T-helper 1 cell treated with Interleukin-12 subunit alpha and Interleukin-12 subunit beta and Interleukin-4 antibody, amounts not matched to agents 30 ng/mL and 1 ng/mL, for 36 hours (primary cell): ENCODE results near the gene NDUFS6. TPM values are rescaled to one million over a fixed set of nuclear protein-coding genes. Genes with fewer than 3 reads are reported as not detected.
"Not testable (repeated sequence)": the region's sequence is repeated elsewhere in the genome, so short reads cannot be mapped to it uniquely, and the experiment has no call there.

Experiments used
- intact Hi-C: fragments of 100-400 bp; cut with micrococcal nuclease; formaldehyde crosslinking; loops from one replicate; pipeline ENCODE4 v1.15.1; 2024
- total RNA-seq: library from RNA; stranded (reverse); gene quantifications from 2 replicates; pipeline ENCODE4 v1.2.3, GENCODE V29; 2022

The NDUFS6 gene
- total RNA-seq, 1 donor from 2014 or later = 26.8 TPM

DNA sequence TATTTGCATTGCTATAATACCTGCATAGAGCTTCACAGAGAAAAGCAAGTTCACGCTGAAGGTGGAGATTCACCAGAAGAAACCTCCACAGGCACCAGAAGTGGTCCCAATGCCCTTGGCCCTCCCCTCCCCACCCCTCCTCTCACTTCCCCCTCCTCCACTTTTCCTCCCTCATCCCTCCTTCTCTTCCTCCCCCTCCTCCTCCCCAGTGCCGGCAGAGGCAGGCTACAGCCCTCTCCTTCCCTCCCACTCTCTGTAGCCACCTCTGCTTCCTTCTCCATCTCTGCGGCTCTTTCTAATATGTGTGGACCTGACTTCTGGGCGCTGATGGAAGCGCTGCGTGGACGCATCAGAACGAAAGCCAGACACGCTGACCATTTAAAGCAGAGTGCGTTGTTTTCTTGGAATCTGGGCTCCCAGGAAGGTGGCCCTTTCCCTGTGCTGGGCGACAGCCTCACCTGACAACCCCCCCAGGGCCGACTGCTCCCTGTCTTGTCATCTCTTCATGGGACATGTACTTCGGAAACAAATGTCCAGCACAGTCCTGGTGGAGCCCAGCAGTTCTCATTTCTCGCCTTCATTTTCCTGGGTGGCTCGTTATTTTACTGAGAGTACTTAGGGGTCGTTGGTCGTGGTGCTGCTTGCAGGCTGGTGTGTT lies 29.5 kb downstream of the NDUFS6 start:
- intact Hi-C loops = no loop called here

DNA sequence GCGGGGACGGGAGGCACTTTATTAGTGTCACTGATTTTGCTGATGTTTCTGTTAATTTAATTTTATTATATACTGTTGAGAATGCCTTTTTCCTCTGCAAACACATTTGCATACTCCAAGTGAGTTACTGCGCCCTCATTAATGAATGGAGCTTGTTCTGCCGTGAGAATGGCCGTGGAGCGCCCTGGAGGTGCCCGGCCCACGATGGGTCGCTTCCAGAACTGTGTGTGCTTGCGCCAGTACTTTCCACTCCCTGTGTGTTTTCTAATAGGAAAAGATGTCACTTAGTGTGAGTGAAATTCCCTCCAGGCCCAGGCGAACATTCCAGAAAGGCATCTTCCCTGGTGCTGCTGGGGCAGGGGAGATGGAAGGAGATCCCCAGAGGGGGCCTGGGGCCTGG lies 30.1 kb downstream of the NDUFS6 start:
- intact Hi-C loops = no loop called here

DNA sequence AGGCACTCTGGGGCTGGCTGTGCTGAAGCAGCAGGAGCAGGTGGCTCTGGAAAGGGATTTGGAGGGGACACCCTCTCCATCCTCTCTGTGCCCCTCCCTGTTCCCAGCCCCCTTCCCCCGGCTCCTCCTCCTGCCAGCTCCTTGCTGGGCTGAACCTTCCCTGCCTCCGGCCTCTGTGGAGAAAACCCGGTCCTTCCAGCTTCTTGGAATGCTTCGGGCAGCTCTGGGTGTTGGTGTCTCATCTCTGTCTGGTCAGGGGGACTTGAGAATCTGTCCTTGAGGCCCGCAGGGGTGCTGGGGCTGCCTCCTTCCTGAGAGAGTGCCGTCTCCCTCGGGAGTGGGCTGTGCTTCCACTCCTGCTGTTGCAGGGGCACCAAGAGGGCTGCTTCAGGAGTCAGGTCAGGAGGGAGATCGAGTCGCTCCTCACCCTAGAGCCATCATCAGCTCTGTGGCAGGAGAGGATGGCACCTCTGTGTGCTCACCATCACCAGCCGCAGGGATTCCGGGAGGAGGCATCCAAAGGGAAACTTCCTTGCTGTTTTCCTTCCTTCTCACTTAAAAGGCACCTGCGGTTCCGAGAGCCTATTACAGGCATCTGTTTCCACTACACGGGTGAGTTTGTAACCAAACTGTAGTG lies 30.6 kb downstream of the NDUFS6 start:
- intact Hi-C loops = no loop called here

DNA sequence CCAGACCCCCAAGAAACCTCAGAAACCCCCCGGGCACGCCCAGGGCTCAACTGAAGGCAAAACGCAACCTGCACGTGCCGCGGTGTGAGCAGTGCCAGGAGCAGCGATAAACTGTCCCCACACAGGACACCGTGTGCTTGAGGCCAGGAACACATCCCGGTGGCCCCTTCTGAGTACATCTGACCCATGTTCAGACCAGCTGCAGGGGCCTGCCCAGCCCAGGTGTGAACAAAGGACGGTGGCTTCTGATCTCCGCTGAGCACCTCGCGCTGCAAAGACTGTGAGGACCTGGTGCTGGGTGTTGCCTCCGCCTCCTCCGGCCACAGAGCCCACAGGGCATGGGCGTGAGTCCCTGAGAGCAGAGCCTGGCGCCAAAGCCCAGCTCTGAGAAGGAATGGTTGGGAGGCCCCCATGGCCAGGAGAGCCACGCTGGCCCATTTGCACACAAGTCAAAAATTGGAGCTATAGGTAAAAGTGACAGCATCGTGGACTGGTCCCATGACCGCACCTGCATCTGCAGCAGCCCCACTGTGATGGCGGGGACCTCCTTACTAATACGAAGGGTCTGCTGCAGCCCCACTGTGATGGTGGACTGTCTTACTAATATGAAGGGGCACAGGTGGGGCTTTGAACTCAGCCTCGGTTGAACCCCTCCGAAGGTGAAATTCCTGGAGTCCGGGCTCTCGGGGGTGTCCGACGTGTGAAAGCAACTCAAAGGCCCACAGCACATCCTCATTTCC lies 31.5 kb downstream of the NDUFS6 start:
- intact Hi-C loops = no loop called here

DNA sequence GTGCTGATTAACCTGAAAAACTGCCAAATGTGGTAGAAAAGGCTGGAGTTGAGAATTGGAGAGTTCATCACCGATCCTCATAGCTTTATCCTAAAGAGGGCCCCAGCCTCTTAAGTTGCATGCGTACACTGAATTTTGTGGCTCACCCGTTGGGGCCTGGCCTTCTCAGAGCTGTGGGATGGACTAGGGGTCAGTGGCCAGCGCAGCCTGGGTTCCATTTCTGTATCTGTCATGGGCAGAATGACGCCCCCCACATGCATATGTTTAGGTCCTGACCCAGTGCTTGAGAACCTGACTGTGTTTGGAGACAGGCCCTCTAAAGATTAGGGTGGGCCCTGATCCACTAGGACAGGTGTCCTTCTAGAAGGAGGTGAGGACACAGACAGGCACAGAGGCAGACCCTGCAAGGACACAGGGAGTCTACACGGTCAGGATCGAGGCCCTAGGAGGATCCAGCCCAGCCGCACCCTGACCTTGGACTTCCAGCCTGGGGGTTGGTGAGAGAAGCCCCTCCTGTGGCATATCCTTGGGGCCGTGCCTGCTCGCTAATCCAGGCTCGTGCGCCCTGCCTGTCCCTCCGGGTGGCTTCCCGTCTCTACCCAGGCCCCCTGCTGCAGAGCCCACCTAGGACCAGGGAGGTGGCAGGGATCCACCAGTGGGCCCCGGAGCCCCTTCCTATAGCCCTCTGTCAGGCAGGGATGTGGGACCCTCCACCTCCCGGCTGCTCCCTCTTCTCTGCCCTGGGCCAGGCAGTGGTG lies 32.2 kb downstream of the NDUFS6 start:
- intact Hi-C loops = no loop called here

DNA sequence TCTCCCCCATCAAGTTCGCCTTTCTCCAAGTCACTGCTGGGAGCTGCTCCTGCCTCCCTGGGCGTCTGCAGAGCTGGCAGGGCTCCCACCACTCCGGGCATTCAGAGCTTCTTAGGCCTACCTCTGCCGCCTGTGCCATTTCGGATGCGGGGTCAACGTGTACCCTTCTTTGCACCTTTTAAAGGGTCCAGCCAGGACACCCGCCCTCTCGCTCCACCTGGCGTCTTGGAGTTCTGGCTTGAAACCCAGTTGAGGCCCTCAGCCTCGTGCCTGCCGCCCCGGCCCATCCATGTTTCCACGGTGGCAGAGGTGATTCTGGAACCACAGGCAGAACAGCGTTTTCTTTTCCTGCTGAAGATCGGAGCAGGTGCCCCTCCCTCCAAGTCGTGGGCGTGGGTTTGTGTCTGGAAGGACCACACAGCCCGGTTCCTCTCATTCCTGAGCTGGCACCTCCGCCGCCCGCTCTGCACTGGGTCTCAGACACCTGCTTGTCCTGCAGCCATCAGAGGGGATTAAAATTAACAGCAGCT lies 32.9 kb downstream of the NDUFS6 start:
- intact Hi-C loops = no loop called here

DNA sequence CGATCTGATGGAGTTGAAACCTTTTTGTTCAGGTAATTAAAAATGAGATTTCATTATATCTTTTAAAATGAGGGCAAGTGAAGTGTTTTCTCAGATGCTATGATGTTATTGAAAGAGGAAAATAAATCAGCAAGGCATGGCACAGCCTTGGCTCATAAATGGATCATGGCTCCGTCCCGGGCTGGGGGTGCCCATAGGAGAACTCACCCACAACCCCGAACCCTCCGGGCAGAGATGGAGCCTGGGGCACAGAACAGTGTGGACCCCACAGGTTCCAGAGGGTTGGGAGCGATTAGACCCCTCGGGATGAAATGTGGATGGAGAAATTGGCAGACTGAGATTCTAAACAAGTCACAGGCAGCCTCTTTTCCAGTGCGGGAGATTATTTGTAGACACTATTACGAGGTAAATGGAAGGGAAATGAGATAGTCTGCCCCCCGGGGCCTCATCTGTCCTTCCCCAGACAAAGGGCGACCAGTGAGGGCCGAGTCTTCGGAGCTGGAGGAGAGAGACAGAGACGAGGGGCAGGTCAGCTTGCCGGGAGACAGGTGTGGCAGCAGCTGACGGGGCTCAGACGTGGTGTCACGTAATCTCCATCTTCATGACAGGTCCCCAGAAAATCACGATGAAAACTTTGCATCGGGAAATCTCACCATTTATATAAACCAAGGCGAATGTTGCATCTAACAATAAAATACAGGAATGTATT lies 33.7 kb downstream of the NDUFS6 start:
- intact Hi-C loops = no loop called here

DNA sequence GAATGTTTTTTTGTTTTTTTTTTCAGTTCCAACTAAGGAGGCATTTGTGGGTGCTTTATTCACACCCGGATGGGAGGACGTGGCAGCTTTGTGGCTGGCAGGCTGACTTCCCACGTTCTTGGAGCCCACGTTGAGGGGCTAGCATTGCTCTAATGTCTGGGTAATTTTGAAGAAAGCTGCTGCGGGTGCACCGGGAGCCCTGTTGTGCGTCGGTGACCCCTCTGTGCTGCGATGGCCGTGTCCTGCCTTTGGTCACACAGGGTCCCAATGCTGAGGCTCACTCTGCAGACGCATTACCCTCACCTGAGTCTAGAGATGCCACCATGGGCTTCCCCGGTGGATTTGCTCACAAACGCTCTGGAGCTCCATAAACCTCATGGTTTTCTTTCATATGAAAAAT lies 34.2 kb downstream of the NDUFS6 start:
- intact Hi-C loops = no loop called here

DNA sequence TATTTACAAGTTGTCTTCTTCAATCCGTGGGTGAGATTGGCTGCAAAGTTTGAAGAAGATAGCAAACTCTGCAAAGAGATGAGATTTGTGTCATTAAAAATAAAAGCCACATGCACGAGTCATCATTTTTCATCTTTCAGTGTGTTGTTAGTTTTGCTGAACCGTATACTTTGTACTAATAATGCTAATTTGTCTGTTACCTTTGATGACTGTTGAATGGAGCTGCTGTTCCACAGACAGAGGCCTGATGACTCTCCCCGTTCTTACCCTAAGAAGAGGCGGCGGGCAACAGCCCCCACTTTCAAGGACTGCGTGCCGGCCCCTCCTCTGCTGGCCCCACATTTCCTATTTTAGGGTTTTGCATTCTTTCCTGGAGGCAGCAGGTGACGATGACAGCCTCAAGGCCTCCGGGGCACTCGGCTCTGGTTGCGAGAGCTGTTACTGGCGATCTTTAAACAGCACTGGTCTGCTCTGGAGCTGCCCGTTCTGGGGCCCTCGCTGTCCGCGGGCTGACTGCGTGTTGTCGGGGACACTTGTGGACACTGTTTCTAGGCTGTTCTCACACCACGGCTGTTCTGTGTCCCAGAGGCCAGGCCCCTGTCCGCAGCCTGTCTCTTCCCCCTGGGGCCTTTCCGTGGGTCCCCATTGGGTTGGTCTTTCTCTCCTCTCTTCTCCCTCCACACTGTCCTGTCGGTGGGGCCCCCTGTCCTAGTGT lies 35.1 kb downstream of the NDUFS6 start:
- intact Hi-C loops = no loop called here

DNA sequence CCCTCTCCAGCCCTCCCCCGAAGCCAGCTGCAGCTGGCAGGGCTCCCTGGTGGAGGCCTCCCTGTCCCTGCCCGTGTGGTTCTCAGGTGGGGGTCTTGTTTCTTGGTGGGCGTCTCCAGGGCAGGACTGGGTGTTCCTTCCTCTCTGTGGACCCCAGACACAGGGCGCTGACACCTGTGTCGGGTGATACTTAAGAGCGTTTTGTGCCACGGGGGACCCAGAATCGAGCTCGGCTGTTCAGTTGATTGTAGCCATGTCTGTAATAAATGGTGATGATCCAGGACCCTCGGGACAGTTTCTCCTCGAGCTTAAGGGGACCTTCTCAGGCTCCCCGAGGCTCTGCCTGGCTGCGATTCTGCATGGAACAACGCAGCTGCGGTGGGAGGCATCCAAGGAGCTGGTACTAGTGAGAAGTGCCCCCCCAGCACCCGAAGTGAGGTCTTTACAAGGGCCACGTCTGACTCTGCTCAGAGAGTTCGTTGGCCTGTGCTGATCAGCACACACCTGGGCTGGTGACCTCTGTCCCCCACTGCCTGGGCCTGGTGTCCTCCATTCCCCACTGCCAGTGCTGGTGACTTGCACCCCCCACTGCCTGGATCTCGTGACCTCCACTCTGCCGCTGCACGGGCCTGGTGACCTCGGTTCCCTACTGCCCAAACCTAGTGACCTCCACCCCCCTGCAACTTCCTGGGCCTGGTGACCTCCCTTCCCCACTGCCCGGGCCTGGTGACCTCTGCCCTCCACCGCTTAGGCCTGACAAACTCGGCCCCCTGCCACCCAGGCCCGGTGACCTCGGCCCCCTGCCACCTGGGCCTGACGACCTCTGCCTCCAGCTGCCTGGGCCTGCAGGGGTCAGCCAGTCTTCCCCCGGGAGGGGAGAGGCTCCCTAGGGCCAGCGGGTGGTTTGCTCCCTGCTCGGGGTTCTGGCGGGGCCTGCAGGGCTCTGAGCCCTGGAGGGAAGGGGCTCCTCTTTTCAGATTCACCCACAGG lies 36.0 kb downstream of the NDUFS6 start:
- intact Hi-C loops = no loop called here

DNA sequence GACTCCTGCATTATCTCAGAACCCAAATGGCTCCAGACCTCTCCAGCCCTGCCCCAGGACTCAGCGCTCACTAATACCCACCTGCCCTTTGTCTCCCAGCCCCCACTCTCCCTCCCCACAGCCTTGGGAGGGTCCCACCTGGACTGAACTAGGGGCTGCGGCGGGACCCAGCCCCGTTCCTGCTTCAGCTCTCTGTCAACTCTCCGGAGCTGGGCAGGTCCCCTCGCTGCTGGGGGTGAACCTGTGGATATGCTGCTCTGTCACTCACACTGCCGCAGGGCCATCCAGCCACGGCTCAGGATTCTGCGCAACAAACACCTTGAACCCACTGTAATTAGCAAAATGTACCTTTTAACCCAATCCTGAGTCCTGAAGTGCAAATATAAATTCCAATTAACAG lies 36.8 kb downstream of the NDUFS6 start:
- intact Hi-C loops = no loop called here

DNA sequence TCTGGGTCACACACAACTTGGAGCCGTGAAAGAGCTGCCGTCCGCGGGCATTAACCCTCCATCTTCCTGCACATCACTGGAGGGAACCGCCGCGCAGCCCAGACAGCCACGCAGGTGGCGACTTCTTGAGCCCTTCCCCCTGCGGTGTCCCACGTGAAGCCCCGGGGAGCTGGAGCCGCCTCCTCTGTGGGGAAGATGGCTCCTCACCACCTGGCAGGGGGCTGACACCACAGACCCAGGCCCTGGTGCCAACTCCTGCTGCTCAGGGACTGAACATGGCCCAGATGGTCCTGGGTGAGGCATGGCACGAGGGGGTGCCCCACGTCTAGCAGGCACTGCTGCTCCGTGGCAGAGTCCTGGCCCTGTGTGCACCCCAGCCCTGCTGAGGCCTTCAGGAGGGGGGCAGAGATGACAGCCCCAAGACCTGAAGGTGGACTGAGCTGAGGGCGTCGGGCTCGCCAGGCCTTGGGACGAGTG lies 38.9 kb downstream of the NDUFS6 start:
- intact Hi-C loops = no loop called here

DNA sequence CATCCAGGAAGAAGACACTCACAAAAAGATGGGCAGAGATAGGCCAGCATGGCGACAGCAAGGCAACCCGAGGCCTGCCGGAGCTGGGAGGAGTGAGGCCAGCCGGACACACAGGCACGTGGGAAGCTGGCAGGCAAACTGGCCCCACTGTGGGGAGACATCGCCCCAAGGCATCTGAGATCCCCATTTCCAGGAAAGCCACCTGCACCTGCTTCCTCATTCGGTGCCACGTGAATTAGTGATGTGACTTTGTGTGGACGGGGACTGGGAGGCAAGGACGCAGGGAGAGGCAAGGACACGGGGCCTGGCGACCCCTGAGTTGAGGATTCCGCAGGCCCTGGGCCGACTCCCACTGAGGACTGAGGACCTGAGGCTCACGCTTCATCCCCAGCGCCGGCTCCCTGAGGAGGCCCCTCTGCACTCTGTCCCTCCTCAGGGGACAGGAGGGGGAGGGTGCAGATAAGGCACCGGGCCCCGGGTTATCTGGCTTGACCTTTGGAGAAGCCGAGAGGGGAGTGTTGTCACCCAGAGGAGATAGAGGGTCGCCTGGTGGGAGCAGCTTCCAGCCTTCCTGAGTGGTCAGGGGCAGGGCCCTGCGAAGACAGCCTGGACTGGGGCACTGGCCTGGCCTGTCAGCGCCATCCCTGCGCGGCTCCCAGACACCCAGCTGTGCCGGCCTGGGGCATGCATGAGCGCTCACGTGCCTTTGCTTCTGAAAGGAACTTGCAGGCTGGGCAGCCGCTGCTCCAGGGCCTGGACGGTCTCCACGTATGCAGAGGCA lies 39.7 kb downstream of the NDUFS6 start:
- intact Hi-C loops = no loop called here

DNA sequence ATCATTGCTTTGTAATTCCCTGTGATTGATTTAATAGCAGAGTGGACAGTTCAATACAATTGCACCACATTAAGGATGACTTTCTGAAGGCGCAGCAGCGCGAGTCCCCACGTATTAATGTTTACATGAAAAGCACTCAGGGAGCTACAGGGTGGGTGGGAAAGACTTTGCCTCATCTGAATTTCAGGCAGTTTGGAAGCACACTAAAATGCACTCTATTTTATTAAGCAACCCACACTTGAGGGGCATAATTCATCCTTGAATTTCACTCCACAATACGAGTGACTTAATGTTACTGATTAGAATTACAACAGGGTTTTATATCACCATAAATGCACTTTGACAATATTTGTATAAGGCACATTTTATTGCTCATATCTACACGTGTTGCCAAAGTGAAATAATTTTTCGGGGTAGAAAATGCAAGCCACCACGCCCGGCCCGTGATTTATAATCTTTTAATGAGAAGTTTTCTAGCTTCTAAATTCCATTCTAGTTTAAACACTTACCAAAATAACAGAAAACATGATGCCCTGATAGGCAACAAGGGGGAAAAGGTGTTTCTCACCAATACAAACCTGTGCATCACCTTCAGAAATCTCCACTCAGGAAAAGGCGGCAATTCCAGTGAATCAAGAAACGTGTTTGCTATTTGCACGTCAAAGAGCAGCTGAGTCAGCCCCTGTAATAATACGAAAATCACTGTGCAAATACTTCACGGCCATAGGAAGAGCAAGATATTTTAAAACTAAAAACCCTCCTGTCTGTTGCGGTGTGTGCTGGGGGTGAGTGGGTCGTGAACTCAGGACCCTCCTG lies 41.0 kb downstream of the NDUFS6 start:
- intact Hi-C loops = no loop called here

DNA sequence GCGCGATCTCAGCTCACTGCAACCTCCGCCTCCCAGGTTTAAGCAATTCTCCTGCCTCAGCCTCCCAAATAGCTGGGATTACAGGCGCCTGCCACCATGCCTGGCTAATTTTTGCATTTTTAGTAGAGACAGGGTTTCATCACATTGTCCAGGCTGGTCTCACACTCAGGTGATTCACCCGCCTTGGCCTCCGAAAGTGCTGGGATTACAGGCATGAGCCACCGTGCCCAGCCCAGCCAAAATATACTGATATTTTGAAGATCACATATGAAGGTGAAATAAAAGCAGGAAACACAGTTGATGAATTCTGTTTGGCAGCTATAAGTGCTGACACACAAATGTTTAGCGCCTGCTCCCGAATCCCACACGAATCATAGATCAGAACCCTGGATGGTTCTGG lies 42.6 kb downstream of the NDUFS6 start:
- intact Hi-C loops = not testable (repeated sequence)

DNA sequence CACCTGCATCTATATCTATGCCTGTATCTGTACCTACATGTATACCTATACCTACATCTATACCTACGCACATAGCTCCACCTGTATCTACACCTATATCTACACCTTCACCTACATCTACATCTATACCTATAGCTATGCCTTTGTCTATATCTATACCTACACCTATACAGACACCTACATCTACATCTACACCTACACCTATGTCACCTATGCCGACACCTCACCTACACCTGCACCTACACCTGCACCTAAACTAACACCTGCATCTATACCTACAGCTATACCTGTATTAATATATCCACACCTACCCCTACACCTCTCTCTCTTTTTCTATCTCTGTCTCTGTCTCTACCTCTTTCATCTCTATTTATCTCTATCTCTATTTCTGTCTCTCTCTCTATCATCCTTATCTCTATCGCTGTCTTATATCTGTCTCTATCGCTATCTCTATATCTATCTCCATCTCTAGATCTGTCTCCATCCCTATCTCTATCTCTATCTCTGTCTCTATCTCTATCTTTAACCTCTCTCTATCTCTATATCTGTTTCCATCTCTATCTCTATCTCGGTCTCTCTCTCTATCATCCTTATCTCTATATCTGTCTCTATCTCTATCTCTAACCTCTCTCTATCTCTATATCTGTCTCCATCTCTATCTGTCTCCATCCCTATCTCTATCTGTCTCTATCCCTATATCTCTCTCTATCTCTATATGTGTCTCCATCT lies 43.7 kb downstream of the NDUFS6 start:
- intact Hi-C loops = no loop called here

DNA sequence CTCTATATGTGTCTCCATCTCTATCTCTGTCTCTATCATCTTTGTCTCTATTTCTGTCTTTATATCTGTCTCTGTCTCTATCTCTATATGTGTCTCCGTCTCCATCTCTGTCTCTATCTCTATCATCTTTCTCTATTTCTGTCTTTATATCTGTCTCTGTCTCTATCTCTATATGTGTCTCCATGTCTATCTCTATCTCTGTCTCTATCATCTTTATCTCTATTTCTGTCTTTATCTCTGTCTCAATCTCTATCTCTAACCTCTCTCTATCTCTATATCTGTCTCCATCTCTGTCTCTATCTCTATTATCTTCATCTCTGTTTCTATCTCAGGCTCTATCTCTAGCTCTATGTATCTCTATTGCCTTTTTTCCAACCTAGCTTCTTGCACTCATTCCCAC lies 44.5 kb downstream of the NDUFS6 start:
- intact Hi-C loops = no loop called here
